Upper lobe of left lung (tissue), 6 donors: ENCODE measurements around the gene WDPCP. TPM values are rescaled to one million over a fixed set of nuclear protein-coding genes. Genes with fewer than 3 reads are reported as not detected.

Source experiments
- ATAC-seq, 2 donors: fragments of 200-7000 bp; cut with Tn5 transposase; one replicate each; pipeline ENCODE4 v1.9.1; 2022; ENCODE audit warnings: mild to moderate bottlenecking in 2 of 2, moderate library complexity in 2 of 2; ENCODE audit not compliant: low FRiP score in 2 of 2
- DNase-seq, 2 donors: peaks; one replicate each; pipeline ENCODE4 v3.0.0-alpha.2; 2019 to 2020
- H3K27ac ChIP-seq, 4 donors: fragments of 200-600 bp; sonication (generic); one replicate each; pipeline ENCODE4 v1.5.1; 2016 to 2019
- H3K27me3 ChIP-seq, 4 donors: fragments of 200-600 bp; sonication (generic); one replicate each; pipeline ENCODE4 v1.5.1; 2017 to 2019
- H3K36me3 ChIP-seq, 4 donors: fragments of 200-600 bp; sonication (generic); one replicate each; pipeline ENCODE4 v1.5.1; 2016 to 2019
- H3K4me1 ChIP-seq, 4 donors: fragments of 200-600 bp; sonication (generic); one replicate each; pipeline ENCODE4 v1.5.1; 2018 to 2019
- H3K4me3 ChIP-seq, 4 donors: fragments of 200-600 bp; sonication (generic); one replicate each; pipeline ENCODE4 v1.5.1; 2017 to 2019; ENCODE audit warnings: mild to moderate bottlenecking in 2 of 4, moderate library complexity in 1 of 4
- H3K9me3 ChIP-seq, 4 donors: fragments of 200-600 bp; sonication (generic); one replicate each; pipeline ENCODE4 v1.5.1; 2018 to 2019
- CTCF ChIP-seq, 6 experiments: fragments of 450-650 bp in 4 of 6; fragments of 200-600 bp in 2 of 6; sonication (generic) in 2 of 6; IDR thresholded peaks; one replicate each; pipeline ENCODE4 v1.5.1; 2016 to 2019; ENCODE audit warnings: antibody characterized with exemption in 6 of 6
- EP300 ChIP-seq, 4 donors: sonication (generic); formaldehyde crosslinking; IDR thresholded peaks; one replicate each; pipeline ENCODE4 v1.5.1; 2017; ENCODE audit warnings: antibody characterized with exemption in 4 of 4, control low read depth in 2 of 4
- POLR2A ChIP-seq, 4 donors: fragments of 450-650 bp; IDR thresholded peaks; one replicate each; pipeline ENCODE4 v1.5.1; 2016 to 2017; ENCODE audit warnings: antibody characterized with exemption in 4 of 4, mild to moderate bottlenecking in 2 of 4
- POLR2AphosphoS5 ChIP-seq, 2 donors: sonication (generic); formaldehyde crosslinking; IDR thresholded peaks; one replicate each; pipeline ENCODE4 v1.5.1; 2017; ENCODE audit warnings: antibody characterized with exemption in 2 of 2
- WGBS, 2 donors: methylation state at CpG; one replicate each; pipeline ENCODE4 v1.1.5; 2017 to 2018; 5-methylcytosine and 5-hydroxymethylcytosine counted together
- total RNA-seq, 6 donors: library from RNA; depleted of rRNA in 4 of 6; stranded (reverse); fragments of >200 nt in 4 of 6; gene quantifications; one replicate each; pipeline versions ENCODE4 v1.1.0 to v1.2.1, GENCODE V29; 2016 to 2021
- donor health status: DM: no; HTN: no; CAD: no; lungs with moderate emphysema.
- donor health status: DM: no; HTN: yes; CAD: no; lungs with severe emphysema.

WDPCP gene
- total RNA-seq, 6 donors from 2014 or later = 9.3 to 20.8 (median 11.5) TPM

DNA sequence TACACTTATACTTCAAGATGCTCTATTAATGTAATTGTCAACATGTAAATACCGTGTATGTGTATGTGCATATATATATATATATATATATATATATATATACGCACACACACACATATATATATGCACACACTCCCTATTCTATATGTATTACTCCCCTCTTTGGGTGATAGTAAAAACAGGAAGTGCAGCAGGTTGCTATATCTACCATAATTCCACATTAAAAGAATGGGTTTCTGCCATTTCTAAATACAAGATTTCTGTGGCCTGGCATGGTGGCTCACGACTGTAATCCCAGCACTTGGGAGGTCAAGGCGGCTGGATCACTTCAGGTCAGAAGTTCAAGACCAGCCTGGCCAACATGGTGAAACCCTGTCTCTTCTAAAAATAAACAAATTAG lies 460.7 kb downstream of the WDPCP start:
- Histone ChIP-seq H3K27ac (no peak overlapping the region), H3K4me3 (no peak overlapping the region), H3K36me3 (no peaks in the 10 kb centered on the region), H3K9me3 (no peaks in the 10 kb centered on the region), H3K27me3 (no peaks in the 10 kb centered on the region), H3K4me1 (no peaks in the 10 kb centered on the region)
- WGBS, 2 donors = 91 to 93% methylated on average over 4 of the region's 4 CpGs
- TF ChIP-seq CTCF (IDR thresholded peaks at IDR 0.05) = no peak
- no peak for TF ChIP-seq EP300 (IDR thresholded peaks at IDR 0.05)
- no peak for TF ChIP-seq POLR2A (IDR thresholded peaks at IDR 0.05)
- DNase-seq (no peak), ATAC-seq (no peak)

- TF ChIP-seq POLR2AphosphoS5 (IDR thresholded peaks at IDR 0.05) = no peak
- no peak for TF ChIP-seq CTCF (IDR thresholded peaks at IDR 0.05)
- TF ChIP-seq EP300 (IDR thresholded peaks at IDR 0.05) = no peak
- no peak for TF ChIP-seq POLR2A (IDR thresholded peaks at IDR 0.05)
- no peak for ATAC-seq
- Histone ChIP-seq H3K4me1 (no peaks in the 10 kb centered on the region), H3K27ac (no peak overlapping the region), H3K36me3 (no peaks in the 10 kb centered on the region), H3K27me3 (no peaks in the 10 kb centered on the region), H3K4me3 (no peak overlapping the region), H3K9me3 (no peaks in the 10 kb centered on the region)
- 58 to 77% methylated on average over 3 of the region's 3 CpGs for WGBS, 2 donors
- DNase-seq = no peak
These were observed 463.4 kb downstream of the WDPCP start for GRCh38 chr2:63124850-63125249.

DNA sequence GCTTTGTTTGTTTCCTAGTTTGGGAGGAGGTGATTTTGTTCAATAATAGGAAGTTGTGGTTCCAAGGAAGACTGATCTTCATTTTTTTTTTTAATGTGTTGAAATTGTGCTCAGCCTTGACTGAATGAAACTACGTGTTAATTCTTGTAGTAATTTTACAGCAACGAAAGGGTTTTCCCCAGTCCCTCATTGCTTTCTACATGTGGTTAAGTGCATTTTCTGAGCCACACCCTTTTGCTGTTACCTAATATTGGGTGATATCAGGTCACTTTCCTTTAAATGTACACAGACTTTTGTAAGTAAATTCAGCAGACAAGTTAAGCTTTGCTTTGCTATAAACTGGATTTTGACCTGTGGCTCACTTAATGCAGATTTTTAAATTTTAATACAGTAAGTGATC lies 464.1 kb downstream of the WDPCP start:
- ATAC-seq (no peak), DNase-seq (no peak)
- Histone ChIP-seq H3K27me3 (no peaks in the 10 kb centered on the region), H3K27ac (no peak overlapping the region), H3K4me1 (no peaks in the 10 kb centered on the region), H3K9me3 (no peaks in the 10 kb centered on the region), H3K36me3 (no peaks in the 10 kb centered on the region), H3K4me3 (no peak overlapping the region)
- TF ChIP-seq POLR2A (IDR thresholded peaks at IDR 0.05) (no peak), CTCF (IDR thresholded peaks at IDR 0.05) (no peak)
- WGBS, 2 donors = 31 to 56% methylated on average over 2 of the region's 2 CpGs

DNA sequence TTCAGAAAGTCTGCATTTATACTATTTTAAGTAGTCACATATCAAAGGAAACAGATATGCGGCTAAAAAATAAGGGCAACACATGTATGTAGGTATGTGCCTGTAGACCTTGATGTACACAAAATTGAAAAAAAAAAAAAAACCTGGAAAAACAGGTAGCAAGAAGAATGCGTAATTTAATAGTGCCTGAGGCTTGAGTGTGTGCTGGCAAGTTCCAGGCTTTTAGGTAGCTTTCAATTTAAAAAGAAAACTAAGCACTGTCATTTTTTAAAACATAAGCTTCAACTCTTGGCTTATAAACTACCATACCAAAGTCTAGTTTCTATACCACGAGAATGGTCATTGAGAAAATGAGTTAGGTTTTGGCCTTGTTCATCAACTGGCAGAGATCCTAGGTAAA lies 465.4 kb downstream of the WDPCP start:
- Histone ChIP-seq H3K4me3 (no peak overlapping the region), H3K36me3 (peaks cover 0 to 5% (median 0%) of the 10 kb centered on the region in 4 donors), H3K27ac (no peak overlapping the region), H3K4me1 (no peaks in the 10 kb centered on the region), H3K27me3 (no peaks in the 10 kb centered on the region), H3K9me3 (no peaks in the 10 kb centered on the region)
- TF ChIP-seq CTCF (IDR thresholded peaks at IDR 0.05) (no peak), POLR2A (IDR thresholded peaks at IDR 0.05) (no peak), EP300 (IDR thresholded peaks at IDR 0.05) (no peak), POLR2AphosphoS5 (IDR thresholded peaks at IDR 0.05) (no peak)
- DNase-seq = no peak
- ATAC-seq = no peak
- WGBS, 2 donors = 86 to 87% methylated on average over 3 of the region's 3 CpGs

- no peak overlapping the region for H3K4me3 ChIP-seq
- ATAC-seq = no peak
- TF ChIP-seq POLR2A (IDR thresholded peaks at IDR 0.05) = no peak
- no peak for TF ChIP-seq POLR2AphosphoS5 (IDR thresholded peaks at IDR 0.05)
- no peak for TF ChIP-seq EP300 (IDR thresholded peaks at IDR 0.05)
- TF ChIP-seq CTCF (IDR thresholded peaks at IDR 0.05) = no peak
- no peaks in the 10 kb centered on the region for H3K4me1 ChIP-seq
- H3K36me3 ChIP-seq = peaks cover 0 to 5% (median 0%) of the 10 kb centered on the region in 4 donors
- H3K9me3 ChIP-seq = peaks cover 0 to 3% (median 0%) of the 10 kb centered on the region in 4 donors
- no peak overlapping the region for H3K27ac ChIP-seq
- H3K27me3 ChIP-seq = no peaks in the 10 kb centered on the region
- DNase-seq = no peak
- 94 to 97% methylated on average over 5 of the region's 5 CpGs for WGBS, 2 donors
These were observed 467.0 kb downstream of the WDPCP start for GRCh38 chr2:63121055-63121834.
